GM23338 (cell line): ENCODE measurements around the gene CAMP.

Experiments
- POLR2AphosphoS5 ChIP-seq: IDR thresholded peaks from 2 replicates; pipeline ENCODE4 v1.6.1; 2016; ENCODE audit warnings: antibody characterized with exemption, low read depth
- ZNF331 ChIP-seq: fragments of 250-450 bp; sonication (Bioruptor Pico); IDR thresholded peaks from 2 replicates; pipeline ENCODE4 v1.5.0; 2020; ENCODE audit warnings: low read depth, mild to moderate bottlenecking, moderate library complexity

DNA sequence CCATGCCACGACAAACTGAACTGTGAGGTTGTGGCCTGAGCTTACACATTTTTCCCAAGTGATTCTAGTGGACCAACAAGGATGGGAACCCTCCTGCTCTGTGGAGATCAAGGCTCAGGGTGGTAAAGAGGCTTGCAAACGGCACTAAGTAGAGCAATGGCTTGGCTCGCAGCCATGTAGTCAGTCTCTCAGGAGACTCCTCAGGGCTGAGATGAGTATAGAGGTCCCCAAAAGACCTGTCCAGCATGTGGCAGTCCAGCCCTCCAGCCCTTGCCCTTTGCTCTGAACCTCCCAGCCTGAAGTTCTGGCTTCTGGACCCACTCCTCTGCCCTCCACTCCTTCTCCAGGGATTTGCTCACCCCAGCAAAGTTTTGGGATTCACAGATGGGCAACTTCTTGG lies 8.3 kb upstream of the CAMP start:
- no peak for TF ChIP-seq ZNF331 (CRISPR knock-in tag)
- TF ChIP-seq POLR2AphosphoS5, result no peak
